Small intestine (tissue), 7 donors: ENCODE results near the gene MIPOL1. TPM values are rescaled to one million over a fixed set of nuclear protein-coding genes. Genes with fewer than 3 reads are reported as not detected.

Experiments
- DNase-seq, 2 donors: peaks; one replicate each; pipeline versions ENCODE4 v3.0.0 to v3.0.0-alpha.2; 2013
- FAIRE-seq: peaks from 2 replicates; lab custom pipeline; 2012; peaks lifted over from hg19 to GRCh38; lab: Jason Lieb, UNC
- H3K27ac ChIP-seq, 3 donors: one replicate each; pipeline ENCODE4 v1.5.1; 2013; ENCODE audit warnings: low read length in 2 of 3, mild to moderate bottlenecking in 2 of 3, control low read depth in 1 of 3, inconsistent platforms in 1 of 3, low read depth in 1 of 3, moderate library complexity in 1 of 3
- H3K27me3 ChIP-seq, 3 donors: one replicate each; pipeline ENCODE4 v1.6.1; 2013; ENCODE audit warnings: low read length in 3 of 3, inconsistent platforms in 1 of 3; ENCODE audit not compliant: control insufficient read depth in 3 of 3, insufficient read depth in 3 of 3
- H3K36me3 ChIP-seq, 3 donors: one replicate each; pipeline ENCODE4 v1.6.1; 2013; ENCODE audit warnings: low read length in 3 of 3, inconsistent platforms in 1 of 3, low read depth in 1 of 3, mild to moderate bottlenecking in 1 of 3, moderate library complexity in 1 of 3; ENCODE audit not compliant: control insufficient read depth in 3 of 3, insufficient read depth in 2 of 3
- H3K4me1 ChIP-seq, 3 donors: one replicate each; pipeline ENCODE4 v1.6.1; 2013; ENCODE audit warnings: low read length in 2 of 3, inconsistent platforms in 1 of 3, low read depth in 1 of 3, mild to moderate bottlenecking in 1 of 3, moderate library complexity in 1 of 3; ENCODE audit not compliant: control insufficient read depth in 3 of 3, insufficient read depth in 2 of 3
- H3K4me3 ChIP-seq, 3 donors: one replicate each; pipeline ENCODE4 v1.5.1; 2013; ENCODE audit warnings: low read length in 3 of 3, control low read depth in 1 of 3, inconsistent platforms in 1 of 3, low read depth in 1 of 3, mild to moderate bottlenecking in 1 of 3, moderate library complexity in 1 of 3
- H3K9me3 ChIP-seq, 2 donors: one replicate each; pipeline ENCODE4 v1.6.1; 2013; ENCODE audit warnings: low read depth in 1 of 2, low read length in 1 of 2; ENCODE audit not compliant: control insufficient read depth in 2 of 2, insufficient read depth in 1 of 2
- WGBS, 3 donors: extraction: QIAGEN DNeasy Blood & Tissue Kit; methylation state at CpG; one replicate each; pipeline ENCODE4 v1.1.7; 2013; 5-methylcytosine and 5-hydroxymethylcytosine counted together
- polyA plus RNA-seq, 4 donors: library from polyadenylated mRNA; stranded (reverse) in 3 of 4; unstranded in 1 of 4; fragments of 200-250 nt in 3 of 4; fragments of 120-200 nt in 1 of 4; gene quantifications; one replicate each; pipeline versions ENCODE4 v1.2.1 to v1.2.3, GENCODE V29; 2013
- donor health status: healthy with polysubstance abuse.
- donor health status: control.
- donor health status: control.
- donor health status: Bipolar disorder and iron deficiency.
- donor health status: healthy.

MIPOL1 gene
- polyA plus RNA-seq, 4 donors = 0.45 to 9.2 (median 2.3) TPM

GRCh38 chr14:37422748-37423147 lies 225.0 kb downstream of the MIPOL1 start:
- no peaks in the 10 kb centered on the region for H3K4me1 ChIP-seq
- no peaks in the 10 kb centered on the region for H3K27me3 ChIP-seq
- no peak overlapping the region for H3K27ac ChIP-seq
- WGBS, 3 donors = 36 to 51% (median 49%) methylated on average over 2 of the region's 2 CpGs
- FAIRE-seq = no peak
- H3K36me3 ChIP-seq = no peaks in the 10 kb centered on the region
- no peak for DNase-seq
- no peak overlapping the region for H3K4me3 ChIP-seq
- no peaks in the 10 kb centered on the region for H3K9me3 ChIP-seq

- no peak for DNase-seq
- H3K36me3 ChIP-seq = no peaks in the 10 kb centered on the region
- no peaks in the 10 kb centered on the region for H3K9me3 ChIP-seq
- no peak overlapping the region for H3K27ac ChIP-seq
- H3K27me3 ChIP-seq = no peaks in the 10 kb centered on the region
- H3K4me1 ChIP-seq = no peaks in the 10 kb centered on the region
- H3K4me3 ChIP-seq = no peak overlapping the region
- FAIRE-seq = no peak
- WGBS, 3 donors = 81 to 89% (median 83%) methylated on average over 1 of the region's 1 CpG
Observed at GRCh38 chr14:37428954-37429353, 231.2 kb downstream of the MIPOL1 start.

- Histone ChIP-seq H3K36me3 (no peaks in the 10 kb centered on the region), H3K27me3 (no peaks in the 10 kb centered on the region), H3K27ac (no peak overlapping the region), H3K9me3 (no peaks in the 10 kb centered on the region), H3K4me3 (no peak overlapping the region), H3K4me1 (no peaks in the 10 kb centered on the region)
- FAIRE-seq (no peak), DNase-seq (peak in 1 of 2 donors; percentile 17)
- 61 to 74% (median 69%) methylated on average over 1 of the region's 1 CpG for WGBS, 3 donors
Observed at GRCh38 chr14:37429618-37430017, 231.9 kb downstream of the MIPOL1 start.

GRCh38 chr14:37434867-37435266 lies 237.1 kb downstream of the MIPOL1 start:
- DNase-seq = no peak
- H3K27ac ChIP-seq = no peak overlapping the region
- H3K27me3 ChIP-seq = no peaks in the 10 kb centered on the region
- no peak for FAIRE-seq
- no peaks in the 10 kb centered on the region for H3K9me3 ChIP-seq
- no peaks in the 10 kb centered on the region for H3K4me1 ChIP-seq
- no peaks in the 10 kb centered on the region for H3K36me3 ChIP-seq
- H3K4me3 ChIP-seq = no peak overlapping the region
- WGBS, 3 donors = 75 to 88% (median 77%) methylated on average over 3 of the region's 3 CpGs

- no peaks in the 10 kb centered on the region for H3K9me3 ChIP-seq
- no peaks in the 10 kb centered on the region for H3K4me1 ChIP-seq
- H3K27me3 ChIP-seq = no peaks in the 10 kb centered on the region
- FAIRE-seq = peak; percentile 44
- H3K27ac ChIP-seq = no peak overlapping the region
- DNase-seq = no peak
- no peak overlapping the region for H3K4me3 ChIP-seq
- 17 to 62% (median 34%) methylated on average over 3 of the region's 3 CpGs for WGBS, 3 donors
- no peaks in the 10 kb centered on the region for H3K36me3 ChIP-seq
Observed at GRCh38 chr14:37436519-37436918, 238.8 kb downstream of the MIPOL1 start.

- FAIRE-seq = no peak
- Histone ChIP-seq H3K36me3 (no peaks in the 10 kb centered on the region), H3K4me1 (no peaks in the 10 kb centered on the region), H3K4me3 (no peak overlapping the region), H3K27ac (no peak overlapping the region), H3K27me3 (no peaks in the 10 kb centered on the region), H3K9me3 (no peaks in the 10 kb centered on the region)
- no peak for DNase-seq
- 67 to 85% (median 72%) methylated on average over 2 of the region's 2 CpGs for WGBS, 3 donors
Observed at GRCh38 chr14:37437490-37437889, 239.8 kb downstream of the MIPOL1 start.

- H3K9me3 ChIP-seq = peaks cover 0 to 4% of the 10 kb centered on the region in 2 donors
- 84 to 90% (median 86%) methylated on average over 2 of the region's 2 CpGs for WGBS, 3 donors
- no peaks in the 10 kb centered on the region for H3K36me3 ChIP-seq
- FAIRE-seq = no peak
- no peak for DNase-seq
- no peak overlapping the region for H3K4me3 ChIP-seq
- no peaks in the 10 kb centered on the region for H3K27me3 ChIP-seq
- H3K4me1 ChIP-seq = no peaks in the 10 kb centered on the region
- H3K27ac ChIP-seq = no peak overlapping the region
Observed at GRCh38 chr14:37438444-37438843, 240.7 kb downstream of the MIPOL1 start.

- Histone ChIP-seq H3K36me3 (no peaks in the 10 kb centered on the region), H3K9me3 (peaks cover 0 to 4% of the 10 kb centered on the region in 2 donors), H3K27ac (no peak overlapping the region), H3K4me1 (no peaks in the 10 kb centered on the region), H3K4me3 (no peak overlapping the region), H3K27me3 (no peaks in the 10 kb centered on the region)
- FAIRE-seq = no peak
- WGBS, 3 donors = 93 to 96% (median 96%) methylated on average over 1 of the region's 1 CpG
- no peak for DNase-seq
Observed at GRCh38 chr14:37443461-37443860, 245.7 kb downstream of the MIPOL1 start.

GRCh38 chr14:37447883-37448391 lies 250.2 kb downstream of the MIPOL1 start:
- no peaks in the 10 kb centered on the region for H3K27me3 ChIP-seq
- H3K9me3 ChIP-seq = peaks cover 0 to 4% of the 10 kb centered on the region in 2 donors
- no peak for FAIRE-seq
- H3K36me3 ChIP-seq = no peaks in the 10 kb centered on the region
- H3K4me1 ChIP-seq = no peaks in the 10 kb centered on the region
- H3K27ac ChIP-seq = no peak overlapping the region
- no peak overlapping the region for H3K4me3 ChIP-seq
- WGBS, 3 donors = 54 to 74% (median 59%) methylated on average over 2 of the region's 2 CpGs
- no peak for DNase-seq
